Fibroblast of skin of scalp (primary cell): ENCODE results near the gene DCAF12.
A peak's percentile ranks its signal among the peaks of the same experiment; 100 is the strongest.
"Not testable (repeated sequence)": the region's sequence is repeated elsewhere in the genome, so short reads cannot be mapped to it uniquely, and the experiment has no call there.

Experiments
- DNase-seq: peaks from one replicate; pipeline ENCODE4 v3.0.0-alpha.2; 2013

The DCAF12 gene

DNA sequence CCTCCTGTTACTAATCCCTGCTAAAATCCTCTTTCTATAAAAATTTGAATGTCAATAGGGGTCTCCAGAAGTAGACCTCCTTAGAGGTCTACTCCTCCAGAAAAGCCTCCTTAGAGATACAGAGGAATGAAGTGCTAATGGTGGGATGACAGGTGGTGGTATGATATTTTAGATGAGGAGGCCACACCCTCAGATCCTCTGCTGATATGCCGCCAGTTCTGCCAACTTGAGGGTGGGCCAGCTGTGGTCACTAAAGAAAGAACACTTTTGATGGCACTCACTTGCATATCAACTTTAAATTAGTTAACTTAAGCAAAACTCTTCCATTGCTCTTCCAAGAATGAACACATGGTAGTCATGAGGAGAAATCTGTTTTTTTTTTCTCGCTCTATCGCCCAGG lies 61.0 kb downstream of the DCAF12 start:
- DNase-seq = no peak

DNA sequence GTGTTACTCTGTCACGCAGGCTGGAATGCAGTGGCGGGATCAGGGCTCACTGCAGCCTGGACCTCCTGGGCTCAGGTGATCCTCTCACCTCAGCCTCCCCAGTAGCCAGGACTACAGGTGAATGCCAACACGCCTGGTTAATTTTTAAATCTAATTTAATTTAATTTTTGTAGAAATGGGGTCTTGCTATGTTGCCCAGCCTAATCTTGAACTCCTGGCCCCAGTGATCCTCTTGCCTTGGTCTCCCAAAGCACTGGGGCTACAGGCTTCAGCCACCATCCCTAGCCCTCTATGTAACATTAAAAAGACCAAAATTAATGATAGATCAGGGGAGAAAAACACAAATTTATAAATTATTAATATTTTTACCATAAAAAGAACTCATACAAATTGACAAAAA lies 66.5 kb downstream of the DCAF12 start:
- no peak for DNase-seq

DNA sequence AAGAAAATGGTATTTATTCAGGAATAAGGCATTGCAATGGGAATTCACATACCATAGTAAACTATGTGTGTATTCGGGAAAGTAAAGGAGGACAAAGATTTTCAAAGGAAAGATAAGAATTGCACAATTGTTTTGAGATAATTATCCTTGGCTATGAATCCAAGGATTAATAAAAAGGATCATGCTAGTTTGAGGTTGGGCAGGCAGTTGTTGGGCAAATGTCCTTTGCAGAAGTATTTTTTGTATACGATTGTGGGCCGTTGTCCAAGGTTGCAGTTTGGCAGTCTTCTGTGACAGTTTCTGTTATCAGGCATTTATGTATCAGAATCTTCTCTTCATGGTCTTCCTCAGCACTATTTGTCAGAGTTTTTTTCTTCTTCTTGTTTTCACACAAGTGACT lies 67.2 kb downstream of the DCAF12 start:
- no peak for DNase-seq

DNA sequence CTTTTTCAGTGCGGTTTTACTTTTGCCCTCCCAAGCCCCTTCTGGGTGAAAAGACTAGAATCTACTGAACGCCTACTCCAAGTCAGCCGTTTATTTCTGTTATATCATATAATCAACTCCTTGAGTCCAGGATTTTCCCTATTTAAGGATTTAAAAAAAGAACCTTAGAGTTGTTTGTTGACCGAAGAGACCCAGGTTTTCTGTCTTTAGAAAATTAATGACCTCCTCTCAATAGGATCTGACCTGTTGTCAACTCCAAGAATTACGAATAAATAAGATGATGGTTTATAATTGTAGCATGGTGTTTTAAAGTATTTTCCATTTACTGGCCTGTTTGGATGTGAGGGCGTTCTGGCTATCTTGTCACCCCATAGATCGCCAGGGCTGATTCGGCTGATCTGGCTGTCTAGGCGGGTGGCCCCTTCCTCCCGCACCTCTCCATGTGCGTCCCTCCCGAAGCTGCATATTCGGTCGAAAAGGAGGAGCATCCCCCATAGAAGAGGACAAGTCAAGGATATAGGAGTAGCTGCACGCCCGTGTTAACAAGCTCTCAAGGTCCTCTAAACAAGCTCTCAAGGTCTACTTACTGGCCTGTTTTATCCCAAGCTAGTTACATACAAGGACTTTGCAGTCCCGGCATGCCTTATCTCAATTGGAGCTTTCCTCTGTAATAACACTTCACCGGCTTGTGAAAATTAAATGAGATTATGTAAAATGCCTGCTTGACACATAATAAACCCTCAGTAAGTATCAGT lies 76.7 kb downstream of the DCAF12 start:
- no peak for DNase-seq

DNA sequence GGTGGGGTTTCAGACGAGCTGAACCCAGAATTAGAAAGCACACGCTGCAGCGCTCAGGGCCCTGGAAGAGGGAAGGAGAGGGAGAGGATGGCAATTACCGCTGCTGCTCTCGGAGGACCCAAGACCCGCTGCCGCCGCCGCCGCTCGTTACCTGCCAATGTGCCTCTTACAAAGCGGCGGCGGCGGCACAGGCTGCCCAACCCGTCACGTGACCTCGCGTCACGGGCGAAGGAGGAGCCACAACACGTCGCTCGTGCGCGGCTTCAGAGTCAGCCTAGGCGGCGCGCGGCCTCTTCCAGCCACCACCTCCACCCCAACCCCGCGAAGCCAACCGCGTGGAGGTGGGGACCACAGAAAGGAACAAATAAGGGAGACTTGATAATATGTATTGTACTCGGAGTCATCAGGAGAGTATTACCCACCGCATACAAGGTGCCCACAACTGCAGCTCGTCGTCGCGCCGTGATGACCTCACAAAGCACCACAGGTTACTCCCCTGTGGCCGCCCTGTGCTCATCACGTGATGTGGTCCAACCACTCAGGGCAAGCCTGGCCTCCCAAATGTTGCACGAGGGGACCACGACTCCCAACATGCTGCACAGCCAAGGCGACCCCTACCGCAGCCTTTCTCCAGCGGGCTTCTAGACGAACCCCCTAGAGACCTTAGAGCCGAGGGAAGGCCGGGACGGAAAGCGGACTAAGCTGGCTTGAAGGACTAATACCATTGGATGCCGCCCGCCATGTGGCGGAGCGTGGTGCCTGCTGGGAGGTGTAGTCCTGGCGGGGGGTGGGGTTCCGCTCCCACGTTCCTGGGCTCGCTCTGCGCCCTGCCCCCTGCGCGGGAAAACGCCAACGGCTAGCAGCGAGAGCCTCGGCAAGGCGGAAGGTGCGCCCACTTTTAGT lies 77.5 kb downstream of the DCAF12 start, which contains the start of gene UBAP2:
Gene UBAP2 (minus strand): TSS at position 161 of the 903 bp plus-strand sequence. CDS start 31,739 bp downstream, outside the sequence.
- DNase-seq = peak; percentile 98

DNA sequence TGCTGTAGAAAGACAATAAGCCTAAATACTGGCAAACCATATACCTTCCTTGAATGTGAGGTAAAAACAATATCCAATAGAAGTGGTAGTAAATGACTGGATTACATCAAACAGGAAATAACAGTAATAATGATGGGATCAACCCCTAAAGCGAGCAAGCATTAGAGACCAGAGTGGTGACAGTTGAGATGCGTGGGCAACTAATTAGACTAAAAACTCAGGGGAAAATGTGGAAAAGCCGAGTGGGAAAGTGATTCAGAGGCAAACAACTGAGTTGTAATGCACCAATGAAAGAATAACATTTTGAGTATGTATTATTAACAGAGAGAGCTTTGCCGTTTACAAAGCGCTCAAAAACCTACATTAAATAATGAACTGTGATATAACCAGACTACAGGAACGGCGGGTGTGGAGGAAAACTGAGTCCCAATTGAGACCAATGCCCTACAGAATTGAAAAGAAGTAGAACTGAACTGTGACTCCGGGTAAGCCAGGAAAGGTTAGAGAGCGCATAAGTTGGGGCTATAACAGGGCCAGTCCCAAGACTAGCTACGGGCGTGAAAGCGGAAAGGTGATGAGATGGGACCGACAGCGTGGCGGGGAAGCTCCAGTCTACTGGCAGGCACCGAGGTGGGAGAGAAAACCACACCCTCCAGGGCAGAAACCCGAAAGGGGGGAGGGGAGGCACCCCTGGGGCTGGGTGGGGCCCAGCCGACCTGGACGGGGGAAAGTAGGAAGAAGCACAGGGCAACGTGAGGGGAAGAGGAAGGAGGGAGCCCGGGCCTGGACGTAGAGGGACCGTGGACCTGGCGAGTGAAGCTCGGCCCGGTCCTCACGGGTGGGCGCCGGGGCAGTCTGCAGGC lies 78.4 kb downstream of the DCAF12 start:
- peak; percentile 9 for DNase-seq

DNA sequence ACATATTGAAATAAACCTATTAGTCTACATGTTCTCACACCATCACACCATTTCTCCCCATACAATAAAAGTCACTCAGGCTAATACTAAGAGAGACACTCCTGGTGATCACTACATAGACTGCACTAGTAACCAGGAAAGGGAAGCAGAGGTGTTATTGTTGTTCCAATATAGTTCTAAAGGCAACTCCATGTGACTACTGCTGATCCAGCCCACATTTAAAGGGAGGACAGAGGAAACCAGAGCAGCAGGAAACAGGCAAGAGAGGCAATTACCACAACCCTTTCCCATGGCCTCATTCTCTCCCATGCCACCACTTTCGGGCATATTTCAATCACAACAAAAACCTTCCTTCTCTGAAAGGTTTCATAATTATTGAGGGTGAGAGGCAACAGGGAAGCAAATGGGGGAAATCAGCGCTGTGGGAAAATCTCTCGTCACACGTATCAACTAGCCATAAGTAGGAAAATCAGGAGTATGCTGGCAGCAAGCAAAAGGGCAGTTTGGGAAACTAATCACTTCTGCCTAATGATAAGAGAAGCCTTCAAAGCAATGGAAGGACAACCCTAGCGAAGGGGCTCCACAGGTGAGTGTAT lies 79.6 kb downstream of the DCAF12 start:
- no peak for DNase-seq

DNA sequence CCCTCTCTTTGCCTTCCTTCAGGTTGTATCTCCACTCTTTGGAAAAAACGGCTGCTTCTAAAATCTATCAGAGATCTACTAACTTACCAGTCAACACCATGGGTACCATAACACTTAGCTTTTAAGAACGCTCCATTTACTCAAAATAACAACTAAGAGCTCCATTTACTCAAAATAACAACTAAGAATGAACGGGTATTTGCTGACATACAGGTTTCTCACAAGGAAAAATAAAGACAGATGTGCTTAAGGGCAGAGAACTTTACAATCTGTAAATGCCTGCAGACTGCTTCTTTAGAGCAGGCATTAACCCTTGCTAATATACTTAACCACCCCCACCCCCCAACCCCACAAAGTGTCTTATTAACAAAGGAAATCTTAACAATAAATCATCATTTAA lies 80.6 kb downstream of the DCAF12 start:
- no peak for DNase-seq

DNA sequence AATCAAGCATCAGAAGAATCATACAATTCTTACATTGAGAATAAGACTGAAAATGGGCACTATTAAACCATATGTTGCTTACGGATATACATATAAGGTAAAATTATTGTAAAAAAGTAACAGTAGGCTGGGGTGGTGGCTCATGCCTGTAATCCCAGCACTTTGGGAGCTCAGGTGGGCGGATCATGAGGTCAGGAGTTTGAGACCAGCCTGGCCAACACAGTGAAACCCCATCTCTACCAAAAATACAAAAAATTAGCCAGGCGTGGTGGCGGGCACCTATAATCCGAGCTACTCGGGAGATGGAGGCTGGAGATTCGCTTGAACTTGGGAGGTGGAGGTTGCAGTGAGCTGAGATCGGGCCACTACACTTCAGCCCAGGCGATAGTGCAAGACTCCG lies 84.4 kb downstream of the DCAF12 start:
- not testable (repeated sequence) for DNase-seq

DNA sequence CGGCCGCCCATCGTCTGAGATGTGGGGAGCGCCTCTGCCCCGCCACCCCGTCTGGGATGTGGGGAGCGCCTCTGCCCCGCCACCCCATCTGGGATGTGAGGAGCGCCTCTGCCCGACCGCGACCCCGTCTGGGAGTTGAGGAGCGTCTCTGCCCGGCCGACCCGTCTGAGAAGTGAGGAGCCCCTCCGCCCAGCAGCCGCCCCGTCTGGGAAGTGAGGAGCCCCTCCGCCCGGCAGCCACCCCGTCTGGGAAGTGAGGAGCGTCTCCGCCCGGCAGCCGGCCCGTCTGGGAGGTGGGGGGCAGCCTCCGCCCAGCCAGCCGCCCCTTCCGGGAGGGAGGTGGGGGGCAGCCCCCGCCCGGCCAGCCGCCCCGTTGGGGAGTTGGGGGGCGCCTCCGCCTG lies 87.6 kb downstream of the DCAF12 start:
- not testable (repeated sequence) for DNase-seq

DNA sequence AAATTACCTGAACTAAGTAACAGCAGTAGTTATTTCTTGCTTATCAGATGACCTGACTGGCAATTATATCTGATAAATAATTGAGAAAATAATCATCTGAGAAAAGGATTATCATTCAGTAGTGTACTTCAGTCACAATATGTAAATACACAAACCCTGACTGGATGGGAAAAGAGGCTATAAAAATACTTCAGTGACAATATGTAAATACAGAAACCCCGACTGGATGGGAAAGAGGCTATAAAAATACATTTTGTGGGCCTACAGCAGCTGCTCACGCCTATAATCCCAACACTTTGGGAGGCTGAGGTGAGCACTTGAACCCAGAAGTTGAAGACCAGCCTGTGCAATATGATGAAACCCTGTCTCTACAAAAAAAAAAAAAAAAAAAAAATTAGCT lies 88.9 kb downstream of the DCAF12 start:
- no peak for DNase-seq

DNA sequence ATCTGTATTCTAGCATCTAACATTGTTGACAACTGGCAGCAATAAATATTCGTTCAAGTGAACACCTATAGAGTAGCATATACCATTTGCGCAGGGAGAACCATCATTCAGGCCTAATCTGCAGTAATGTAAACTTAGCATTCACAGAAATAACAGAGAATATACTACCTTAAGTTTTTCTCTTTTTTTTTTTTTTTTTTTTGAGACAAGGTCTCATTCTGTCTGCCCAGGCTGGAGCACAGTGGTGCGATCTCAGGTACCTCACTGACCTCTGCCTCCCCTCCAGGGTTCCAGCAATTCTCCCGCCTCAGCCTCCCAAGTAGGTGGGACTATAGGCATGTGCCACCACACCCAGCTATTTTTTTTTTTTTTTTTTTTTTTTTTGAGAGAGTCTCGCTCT lies 89.9 kb downstream of the DCAF12 start:
- no peak for DNase-seq
